ENCODE results near the gene NRIP1.

NRIP1 gene

DNA sequence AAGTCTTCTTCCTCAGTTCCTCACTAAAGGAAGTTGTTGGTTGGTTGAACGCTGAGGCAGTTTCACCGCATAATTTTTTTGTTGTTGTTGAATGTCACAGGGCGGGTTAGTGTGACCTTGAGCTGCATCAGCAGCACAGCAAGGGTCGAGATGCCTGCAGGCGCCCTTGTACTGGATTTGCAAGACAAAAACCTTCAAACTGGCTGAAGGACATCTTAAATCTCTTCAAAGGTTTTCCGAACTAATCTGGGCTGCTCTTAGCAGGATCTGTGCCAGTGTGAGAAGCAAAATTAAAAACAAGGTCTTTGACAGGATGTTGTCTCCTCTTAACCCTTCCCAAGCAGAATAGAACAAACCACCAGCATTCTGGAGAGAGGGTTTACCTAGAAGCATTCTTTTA is 59.4 kb downstream of the NRIP1 start:
- no peak for DNase-seq

DNA sequence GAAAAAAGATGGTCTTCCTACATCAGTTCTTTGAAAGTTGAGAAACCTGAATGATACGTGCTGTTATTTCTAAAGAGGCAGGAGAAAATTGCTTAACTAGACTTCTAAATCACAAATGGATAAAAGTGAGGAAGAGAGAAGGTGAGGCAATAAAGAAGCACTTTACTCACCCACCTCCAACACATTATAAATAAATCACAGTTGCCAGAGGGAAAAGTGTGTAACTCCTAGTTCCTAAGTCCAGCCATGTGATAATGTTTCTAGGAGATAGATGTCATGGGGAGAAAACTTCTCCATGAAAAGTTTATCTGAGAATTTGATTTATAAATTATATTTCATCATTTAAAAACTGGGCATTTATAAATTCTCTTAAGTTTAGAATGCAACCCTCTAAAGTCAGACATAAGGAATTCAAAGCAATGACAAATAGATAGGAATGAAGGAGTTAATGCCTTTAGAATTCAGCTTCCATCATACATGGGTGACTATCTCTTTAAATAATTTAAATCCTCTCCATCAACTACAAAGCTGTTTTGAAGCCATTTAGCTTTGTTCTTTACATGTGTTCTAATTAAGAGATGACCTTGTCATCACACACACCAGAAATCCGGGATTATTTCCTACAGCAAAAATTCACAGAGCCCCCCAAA is 60.0 kb downstream of the NRIP1 start:
- no peak for DNase-seq

DNA sequence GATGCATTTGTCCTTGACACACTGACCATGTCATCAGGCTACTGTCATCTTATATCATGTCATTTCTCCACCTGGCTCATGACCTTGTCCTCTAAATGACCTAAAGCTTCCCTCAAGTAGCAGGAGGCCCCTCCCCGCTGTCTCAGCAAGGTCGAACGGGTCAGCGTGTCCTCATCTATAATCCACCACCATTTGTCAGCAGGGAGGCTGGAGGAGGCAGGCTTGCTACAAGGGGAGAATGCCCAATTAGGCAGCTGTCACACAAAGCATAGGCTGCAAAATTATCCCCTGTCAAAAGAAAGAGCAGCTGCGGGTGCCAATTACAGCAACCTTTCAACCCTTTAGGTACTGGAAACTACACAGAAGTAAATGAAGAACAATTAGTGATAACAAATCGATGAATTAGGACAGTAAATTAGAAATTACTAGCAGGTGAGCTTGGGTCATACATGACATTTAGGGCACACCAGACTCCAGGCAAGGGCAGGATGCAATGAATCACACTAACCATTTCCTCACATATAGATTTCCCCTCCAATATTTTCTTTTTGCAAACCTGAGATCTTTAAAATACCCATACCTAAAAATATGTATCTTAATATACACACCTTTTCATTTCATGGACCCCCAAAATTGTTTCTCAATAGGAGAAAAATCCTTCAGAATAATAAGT is 61.2 kb downstream of the NRIP1 start:
- no peak for DNase-seq

DNA sequence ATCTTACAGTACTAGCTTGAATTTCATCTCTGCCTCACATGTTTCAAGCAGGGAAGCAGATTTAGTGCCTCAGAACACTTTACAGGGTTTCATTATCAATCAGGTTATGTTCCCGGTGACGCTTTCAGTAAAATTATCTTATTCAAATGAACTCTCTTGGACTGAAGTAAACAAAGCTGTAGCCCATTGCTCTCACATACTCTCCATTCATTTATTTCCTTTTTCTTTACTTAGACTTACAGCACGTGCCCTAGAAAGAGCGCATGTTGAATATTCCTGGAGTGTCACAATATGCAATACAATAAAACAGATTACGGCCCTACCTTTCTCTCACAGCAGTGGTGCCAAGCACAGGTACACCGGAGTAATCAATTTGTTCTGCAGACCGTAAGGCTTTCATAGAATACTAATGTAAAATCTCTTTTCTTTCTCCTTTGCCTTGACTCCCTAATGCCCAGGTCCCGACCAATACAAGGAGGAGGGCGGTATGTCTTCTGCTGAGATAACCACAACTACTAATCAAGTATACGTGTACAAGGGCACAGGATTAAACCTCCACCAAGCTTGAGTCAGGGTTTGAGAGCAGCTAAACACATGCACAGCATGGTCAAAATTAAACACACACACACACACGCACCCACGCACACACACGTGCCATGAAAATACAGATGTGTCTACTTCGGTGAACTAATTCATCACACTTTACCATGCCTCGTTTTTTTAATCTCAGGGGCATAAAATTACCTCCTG is 62.8 kb downstream of the NRIP1 start:
- DNase-seq = no peak

DNA sequence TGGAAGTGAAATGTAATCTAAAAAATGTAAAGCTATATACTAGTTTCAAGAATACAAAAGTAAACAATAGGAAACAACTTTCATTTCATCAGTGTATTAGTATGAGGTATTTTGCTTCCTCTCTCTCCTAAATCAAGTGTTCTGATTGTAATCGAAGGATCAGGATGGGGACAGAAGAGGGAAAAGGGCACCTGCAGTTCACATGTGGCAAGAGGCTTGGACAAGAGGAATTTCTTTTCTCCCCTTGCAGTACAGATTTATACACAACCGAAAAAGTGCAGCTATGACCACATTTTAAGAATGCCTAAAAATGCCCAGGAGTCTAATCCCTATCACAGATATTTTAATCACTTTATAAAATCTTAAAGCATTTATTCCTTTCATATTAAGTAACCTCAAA is 63.7 kb downstream of the NRIP1 start:
- no peak for DNase-seq

DNA sequence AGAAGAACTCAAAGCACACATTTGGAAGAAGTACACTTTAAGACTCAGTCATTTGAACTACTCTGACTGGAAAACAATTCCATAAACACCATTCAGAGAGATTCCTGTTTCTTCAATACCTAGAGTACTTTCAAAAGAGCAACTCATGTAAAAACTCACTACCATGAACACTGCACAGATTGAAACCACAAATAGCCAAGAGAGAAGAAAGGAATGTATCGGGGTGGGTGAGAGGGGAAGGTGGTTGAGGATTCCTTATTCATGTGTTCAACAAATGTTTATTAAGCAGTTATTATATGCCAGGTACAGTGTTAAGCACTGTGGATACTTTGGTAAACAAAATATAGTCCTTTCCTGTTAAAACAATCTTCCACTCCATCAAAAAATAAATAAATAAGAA is 64.7 kb downstream of the NRIP1 start:
- DNase-seq = no peak

DNA sequence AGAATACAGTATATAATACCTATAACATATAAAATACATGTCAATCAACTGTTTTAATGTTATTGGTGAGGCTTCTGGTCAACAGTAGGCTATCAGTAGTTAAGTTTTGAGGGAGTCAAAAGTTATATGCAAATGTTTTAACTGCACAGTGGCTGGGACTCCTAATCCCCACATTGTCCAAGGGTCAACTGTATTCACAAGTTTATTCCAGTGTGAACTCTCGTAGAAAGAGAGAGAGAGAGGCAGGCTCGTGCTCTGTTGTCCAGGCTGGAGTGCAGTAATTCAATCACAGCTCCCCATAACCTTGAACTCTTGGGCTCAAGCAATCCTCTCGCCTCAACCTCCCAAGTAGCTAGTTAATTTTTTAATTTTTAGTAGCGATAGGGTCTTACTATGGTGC is 66.0 kb downstream of the NRIP1 start:
- DNase-seq = no peak

DNA sequence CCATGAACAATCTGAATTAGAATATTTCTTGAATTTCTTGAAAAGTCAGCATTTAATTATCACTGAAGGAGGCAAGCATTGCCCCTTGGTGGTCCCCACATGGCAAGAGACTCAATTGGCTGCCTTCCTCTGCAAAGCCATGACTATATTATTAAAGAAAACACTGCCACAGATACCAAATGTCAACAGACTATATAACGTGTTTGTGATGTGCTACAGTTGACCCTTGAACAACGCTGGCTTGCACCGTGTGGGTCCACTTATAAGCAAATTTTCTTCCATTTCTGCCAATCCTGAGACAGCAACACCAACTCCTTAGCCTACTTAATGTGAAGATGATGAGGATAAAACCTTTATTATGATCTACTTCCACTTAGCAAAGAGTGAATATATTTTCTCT is 66.5 kb downstream of the NRIP1 start:
- DNase-seq = no peak

DNA sequence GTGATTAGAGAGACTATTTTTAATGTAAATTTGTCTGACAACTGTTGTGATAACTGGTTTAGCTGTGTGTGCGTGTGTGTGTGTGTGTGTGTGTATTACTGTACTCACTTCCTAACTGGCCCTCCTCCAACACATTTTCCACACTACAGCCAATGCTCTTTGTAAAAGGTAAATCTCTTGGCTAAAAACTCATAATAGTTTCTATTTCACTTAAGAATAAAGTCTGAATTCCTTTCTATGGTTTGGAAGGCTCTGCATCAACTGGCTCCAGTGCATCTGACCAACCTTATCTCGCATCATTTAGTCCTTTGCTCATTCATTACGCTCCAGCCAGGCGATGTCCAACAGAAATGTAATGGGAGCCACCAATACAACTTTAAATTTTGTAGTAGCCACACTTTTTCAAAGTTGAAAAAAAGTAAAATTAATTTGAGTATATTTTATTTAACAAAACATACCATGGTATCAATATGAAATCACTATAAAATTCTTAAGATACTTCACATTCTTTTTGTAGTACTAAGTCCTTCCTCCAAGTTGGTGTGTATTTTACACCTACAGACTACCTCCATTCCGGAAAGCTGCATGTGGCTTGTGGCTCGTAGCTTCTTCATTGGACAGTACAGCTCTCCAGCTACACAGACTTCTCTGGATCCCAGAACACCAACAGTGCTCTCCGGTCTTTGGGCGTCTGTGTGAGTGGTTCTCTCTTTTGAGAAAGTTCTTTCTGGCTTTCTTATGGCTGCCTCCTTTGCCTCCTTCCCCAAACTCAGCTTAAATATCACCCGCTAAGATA is 68.9 kb downstream of the NRIP1 start:
- DNase-seq = no peak

DNA sequence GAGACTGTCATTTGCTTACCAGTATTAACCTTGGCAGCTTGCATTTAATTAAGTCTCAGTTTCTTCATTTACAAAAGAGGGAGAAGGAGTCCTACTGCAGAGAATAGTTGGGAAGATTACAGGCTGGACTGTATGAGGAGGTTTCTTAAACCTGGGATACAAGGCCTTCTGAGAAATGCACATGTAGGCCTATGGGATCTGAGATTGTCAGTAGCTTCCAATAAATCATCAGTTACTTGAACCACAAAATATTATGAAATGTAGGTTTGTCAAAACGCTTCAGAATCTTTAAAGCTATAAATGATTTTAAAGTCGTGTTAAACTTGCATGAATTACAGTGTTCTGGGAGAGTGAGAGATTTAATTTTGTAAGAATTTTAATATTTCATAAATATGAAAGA is 69.6 kb downstream of the NRIP1 start:
- no peak for DNase-seq

DNA sequence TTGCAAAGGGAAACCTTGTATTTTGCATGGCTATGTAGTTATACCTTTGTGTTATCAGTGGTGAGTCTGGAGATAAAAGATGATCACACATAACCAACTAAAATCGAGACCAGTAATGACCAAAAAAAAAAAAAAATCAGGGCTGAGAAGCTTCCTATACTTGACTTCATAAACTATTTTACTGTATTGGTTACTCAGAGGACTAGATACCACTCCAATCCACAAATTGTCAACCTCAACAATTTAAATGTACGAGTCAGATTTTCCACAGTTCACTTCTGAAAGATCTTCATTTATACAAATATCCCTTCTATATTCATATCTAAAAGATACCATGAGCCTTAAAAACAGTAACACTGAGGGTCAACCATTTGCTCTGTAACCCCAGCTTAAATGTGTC is 71.7 kb downstream of the NRIP1 start:
- DNase-seq = no peak

DNA sequence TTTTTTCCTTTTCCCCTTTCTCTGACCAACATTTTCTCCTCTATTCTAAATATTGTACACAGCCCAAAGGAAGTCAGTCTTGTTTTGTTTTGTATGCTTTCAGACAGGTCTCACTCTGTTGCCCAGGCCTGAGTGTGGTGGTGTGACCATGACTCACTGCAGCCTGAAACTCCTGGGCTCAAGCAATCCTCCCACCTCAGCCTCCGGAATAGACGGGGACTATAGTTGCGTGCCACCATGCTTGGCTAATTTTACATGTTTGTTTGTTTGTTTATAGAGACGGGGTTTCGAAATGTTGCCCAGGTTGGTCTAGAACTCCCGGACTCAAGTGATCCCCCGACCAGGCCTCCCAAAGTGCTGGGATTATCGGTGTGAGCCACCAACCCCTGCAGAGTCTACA is 72.8 kb downstream of the NRIP1 start:
- no peak for DNase-seq

DNA sequence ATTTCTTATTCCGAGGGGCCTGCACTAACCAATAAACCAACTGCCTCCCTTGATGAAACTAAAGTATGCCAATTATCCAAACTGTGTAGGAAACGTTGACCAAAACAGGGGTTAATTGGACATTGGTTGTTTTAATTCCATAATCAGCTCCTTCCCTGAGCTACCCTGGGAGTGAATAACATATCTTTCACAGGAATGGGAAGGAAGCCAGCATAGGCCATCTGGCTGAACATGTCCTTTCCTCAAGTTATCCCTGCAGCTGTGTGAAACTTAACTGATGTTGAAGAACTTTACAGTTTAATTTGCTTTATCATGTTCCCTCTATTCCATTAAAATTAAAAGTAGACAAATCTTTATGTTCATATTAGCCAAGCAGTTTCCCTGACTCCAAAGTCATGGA is 75.4 kb downstream of the NRIP1 start:
- DNase-seq = no peak

DNA sequence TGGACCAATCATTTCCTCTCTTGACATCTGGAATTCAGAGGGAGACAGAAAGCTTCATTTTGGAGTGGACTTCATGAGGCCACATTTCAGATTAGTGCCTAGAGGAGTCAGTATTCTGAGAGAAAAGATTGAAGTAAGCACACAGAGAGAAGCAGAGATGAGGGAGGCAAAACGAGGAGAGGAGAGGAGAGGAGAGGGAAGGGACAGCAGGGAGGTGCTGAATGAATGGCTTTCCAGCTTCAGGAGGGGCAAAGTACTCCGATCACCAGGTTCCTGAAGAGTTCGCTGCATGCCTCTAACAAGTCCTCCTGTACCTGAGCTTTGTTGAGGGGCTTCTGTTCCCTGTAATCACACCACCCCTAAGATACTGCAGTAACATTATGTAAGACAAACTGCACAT is 76.0 kb downstream of the NRIP1 start:
- no peak for DNase-seq

DNA sequence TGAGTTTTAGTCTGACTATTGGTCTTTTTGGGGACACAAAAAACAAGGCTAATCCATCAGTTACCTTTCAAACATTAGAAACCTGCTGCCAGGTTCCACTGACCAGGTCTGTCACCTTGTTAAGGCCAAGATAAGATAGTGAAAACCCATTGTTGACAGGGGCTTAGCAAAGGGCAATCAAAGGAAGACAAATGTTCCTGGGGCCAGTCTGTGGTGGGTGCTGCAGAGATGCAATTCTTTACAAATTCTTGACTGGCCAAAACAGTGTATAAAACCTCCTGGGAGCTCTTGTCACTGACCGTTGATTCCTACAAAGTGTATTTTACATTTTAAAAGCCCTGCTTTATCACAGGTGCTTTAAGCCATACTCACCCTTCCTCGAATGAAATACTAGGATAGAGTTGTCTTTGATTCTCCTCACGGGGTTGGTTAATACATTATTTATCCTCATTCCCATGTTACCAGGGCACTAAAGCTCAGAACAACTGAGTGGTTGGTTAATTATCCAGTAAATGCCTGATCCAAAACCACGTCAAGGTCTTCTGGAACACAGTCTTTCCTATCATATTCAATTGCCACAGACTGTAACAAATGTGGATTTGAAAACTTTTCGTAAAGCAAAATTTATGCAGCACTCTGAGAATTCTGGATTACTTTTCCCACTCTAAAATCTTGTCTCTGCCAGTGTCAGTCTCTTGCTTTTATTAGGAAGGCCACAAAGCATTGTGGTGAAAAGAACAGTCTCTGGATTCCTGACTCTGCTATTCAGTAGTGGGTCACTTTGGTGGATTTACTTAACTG is 77.2 kb downstream of the NRIP1 start:
- no peak for DNase-seq

DNA sequence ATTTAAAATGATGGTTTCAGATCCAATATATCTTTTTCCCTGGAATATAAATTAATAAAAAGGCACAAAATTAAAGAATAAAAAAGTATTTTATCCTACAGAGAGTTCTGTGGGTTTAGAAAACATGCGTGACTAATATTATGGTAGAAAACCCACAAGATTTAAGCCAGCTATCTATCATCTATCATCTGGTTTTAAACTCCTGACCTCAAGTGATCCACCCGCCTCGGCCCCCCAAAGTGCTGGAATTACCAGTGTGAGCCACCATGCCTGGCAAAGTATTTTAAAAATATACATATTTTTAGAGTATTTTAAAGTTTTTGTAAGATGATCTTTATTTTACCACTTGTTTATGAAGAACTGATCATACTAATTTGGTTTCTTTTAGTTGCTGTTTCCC is 79.5 kb downstream of the NRIP1 start:
- DNase-seq = no peak

DNA sequence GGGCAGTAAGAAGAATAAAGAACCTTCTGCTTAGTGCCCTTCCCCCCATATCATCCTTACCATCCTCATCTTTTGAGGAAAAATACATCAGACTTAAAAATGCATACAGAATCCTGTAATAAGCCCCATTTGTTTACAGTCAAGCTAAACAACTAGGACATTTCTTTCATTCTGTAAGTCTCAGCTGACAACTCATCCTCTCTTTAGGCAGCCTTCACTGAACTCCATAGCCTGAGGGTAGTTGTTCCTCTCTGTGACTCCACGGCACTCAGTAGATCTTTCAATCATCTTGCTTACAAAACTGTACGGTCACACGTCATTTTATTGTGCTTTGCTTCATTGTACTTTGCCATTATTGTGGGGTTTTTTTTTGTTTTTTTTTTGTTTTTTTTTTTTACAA is 82.5 kb downstream of the NRIP1 start:
- DNase-seq = no peak

DNA sequence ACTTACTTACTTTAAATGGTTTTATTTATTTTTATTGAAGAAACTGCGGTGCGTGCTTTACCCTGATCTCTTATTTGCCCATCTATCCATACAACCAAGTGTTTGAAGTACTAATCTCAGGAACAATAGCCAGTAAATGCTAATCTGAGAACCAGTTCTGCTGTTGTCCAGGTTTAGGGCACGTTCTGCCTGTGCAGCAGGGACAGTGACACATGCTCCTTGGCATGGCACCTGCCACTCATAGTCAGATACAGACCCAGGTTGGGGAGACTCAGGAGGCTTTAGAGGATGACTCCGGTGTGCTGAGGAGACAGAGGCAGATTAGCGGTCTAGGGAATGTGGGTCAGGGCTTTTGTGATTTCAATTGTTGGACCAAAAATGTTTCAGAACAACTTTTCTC is 83.6 kb downstream of the NRIP1 start:
- DNase-seq = no peak

DNA sequence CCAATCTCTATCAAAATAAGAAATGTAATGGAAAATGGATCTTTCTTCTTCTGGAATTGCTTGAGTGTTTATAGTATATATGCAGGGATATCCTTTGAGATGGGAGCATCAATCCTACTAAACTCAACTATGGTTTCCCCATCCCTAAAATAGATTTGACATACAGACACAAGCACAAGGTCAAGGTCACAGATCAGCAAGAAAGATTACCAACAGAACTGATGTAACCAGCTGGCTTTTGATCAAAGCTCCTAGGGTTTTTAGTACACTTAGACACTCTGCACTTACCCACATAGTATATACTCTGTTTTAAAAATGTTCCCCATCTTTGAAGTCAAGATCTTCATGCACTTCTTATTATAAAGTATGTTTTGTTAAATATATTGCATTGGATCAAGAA is 85.5 kb downstream of the NRIP1 start:
- DNase-seq = no peak

DNA sequence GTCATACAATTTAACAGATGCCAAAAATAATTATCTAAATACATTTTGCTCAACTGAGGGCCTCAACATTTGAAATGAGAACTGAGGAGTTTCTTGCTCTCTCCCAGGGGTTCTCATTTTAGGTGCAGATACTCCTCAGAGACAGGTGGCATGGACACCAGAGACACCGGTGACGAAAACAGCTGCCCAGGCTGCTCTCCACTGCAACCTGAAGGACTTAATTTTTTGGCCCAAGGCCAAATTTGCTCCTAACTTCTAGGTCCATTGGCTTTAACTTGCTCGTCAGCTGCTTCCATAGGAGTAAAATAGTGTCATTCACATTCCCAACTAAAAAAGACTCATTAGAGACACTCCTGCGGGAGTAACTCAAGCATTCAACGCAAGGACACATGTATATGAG is 87.0 kb downstream of the NRIP1 start:
- no peak for DNase-seq

DNA sequence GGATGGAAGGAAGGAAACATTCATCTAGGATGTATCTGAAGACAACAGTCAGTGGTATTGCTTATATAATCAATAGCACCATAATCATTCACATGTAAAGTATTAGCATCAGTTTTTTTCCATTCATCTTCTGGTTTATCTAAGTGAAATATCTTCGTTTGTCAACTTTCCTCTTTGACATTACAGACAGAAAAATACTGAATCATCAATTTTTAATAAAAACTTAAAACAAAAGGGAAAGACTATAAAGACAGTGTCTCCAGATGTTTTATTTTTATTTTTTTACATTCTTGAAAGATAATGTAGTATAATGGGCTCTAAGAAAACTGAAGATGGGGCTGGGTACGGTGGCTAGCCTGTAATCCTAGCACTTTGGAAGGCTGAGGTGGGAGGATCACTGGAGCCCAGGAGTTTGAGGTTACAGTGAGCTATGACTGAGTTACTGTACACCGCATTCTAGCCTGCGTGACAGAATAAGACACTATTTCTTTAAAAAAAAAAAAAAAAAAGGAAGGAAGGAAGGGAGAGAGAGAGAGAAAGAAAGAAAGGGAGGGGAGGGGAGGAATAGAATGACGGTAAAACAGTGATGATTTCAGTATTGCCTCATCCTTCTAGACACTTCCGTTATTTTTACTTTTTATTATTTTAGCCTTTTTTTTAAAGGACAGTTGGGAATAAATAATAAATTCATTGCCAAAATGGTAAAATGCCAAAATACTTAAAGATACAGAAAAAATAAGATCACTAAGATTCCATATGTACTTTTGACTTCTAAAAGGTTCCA is 89.5 kb downstream of the NRIP1 start:
- no peak for DNase-seq

DNA sequence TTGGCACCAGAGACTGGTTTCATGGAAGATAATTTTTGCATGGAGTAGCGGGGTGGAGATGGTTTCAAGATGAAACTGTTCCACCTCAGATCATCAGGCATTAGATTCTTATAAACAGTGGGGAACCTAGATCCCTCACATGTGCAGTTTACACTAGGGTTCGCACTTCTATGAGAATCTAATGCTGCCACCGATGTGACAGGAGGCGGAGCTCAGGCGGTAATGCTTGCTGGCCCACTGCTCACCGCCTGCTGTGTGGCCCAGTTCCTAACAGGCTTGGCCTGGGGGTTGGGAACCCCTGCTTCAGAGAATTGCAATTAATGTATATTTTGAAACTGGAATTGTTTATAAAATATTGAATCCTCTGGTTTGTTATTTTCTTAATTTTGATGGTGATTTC is 92.1 kb downstream of the NRIP1 start:
- no peak for DNase-seq

Data from activated CD8-positive, alpha-beta memory T cell treated with anti-CD3 and anti-CD28 coated beads for 24 hours (primary cell).